DND-41 (cell line): ENCODE measurements around the gene GSC.

Source experiments
- ATAC-seq: fragments of 200-7000 bp; cut with Tn5 transposase; 3 replicates; pipeline ENCODE4 v1.9.1; 2021; ENCODE audit warnings: low read depth; ENCODE audit not compliant: insufficient read depth
- DNase-seq: peaks from one replicate; pipeline ENCODE4 v3.0.0-alpha.2; 2020
- H2AFZ ChIP-seq: 2 replicates; pipeline ENCODE4 v1.6.0; 2012; ENCODE audit warnings: low read depth, low read length
- H3K27ac ChIP-seq: 2 replicates; pipeline ENCODE4 v1.5.1; 2012; ENCODE audit warnings: low read length, inconsistent platforms
- H3K27me3 ChIP-seq: fragments of 200-600 bp; sonication (generic); 2 replicates; pipeline ENCODE4 v1.6.0; 2012; ENCODE audit warnings: low read length, mild to moderate bottlenecking, inconsistent platforms; ENCODE audit not compliant: insufficient read depth, poor library complexity
- H3K36me3 ChIP-seq: 2 replicates; pipeline ENCODE4 v1.5.1; 2012; ENCODE audit warnings: low read length, inconsistent platforms; ENCODE audit not compliant: insufficient read depth
- H3K4me1 ChIP-seq: 2 replicates; pipeline ENCODE4 v1.5.1; 2012; ENCODE audit warnings: mild to moderate bottlenecking, low read length; ENCODE audit not compliant: insufficient read depth
- H3K4me2 ChIP-seq: 2 replicates; pipeline ENCODE4 v1.6.0; 2012; ENCODE audit warnings: mild to moderate bottlenecking, moderate library complexity, low read length, inconsistent platforms; ENCODE audit not compliant: insufficient read depth
- H3K4me3 ChIP-seq, 2 experiments: fragments of 200-600 bp in 1 of 2; shearing (Covaris generic) in 1 of 2; 2 replicates each; pipeline ENCODE4 v1.5.1; 2012 to 2016; ENCODE audit warnings: inconsistent platforms in 2 of 2, low read length in 2 of 2, mild to moderate bottlenecking in 2 of 2, low read depth in 1 of 2, moderate library complexity in 1 of 2
- H3K79me2 ChIP-seq: 2 replicates; pipeline ENCODE4 v1.6.0; 2012; ENCODE audit warnings: low read length, inconsistent platforms; ENCODE audit not compliant: insufficient read depth
- H3K9ac ChIP-seq: 2 replicates; pipeline ENCODE4 v1.6.0; 2012; ENCODE audit warnings: low read depth, mild to moderate bottlenecking, inconsistent platforms, low read length, moderate library complexity
- H3K9me3 ChIP-seq: 2 replicates; pipeline ENCODE4 v1.5.1; 2012; ENCODE audit warnings: low read length, moderate library complexity, mild to moderate bottlenecking, inconsistent platforms; ENCODE audit not compliant: insufficient read depth, severe bottlenecking
- H4K20me1 ChIP-seq: 2 replicates; pipeline ENCODE4 v1.6.0; 2012; ENCODE audit warnings: low read length; ENCODE audit not compliant: insufficient read depth
- CTCF ChIP-seq: IDR thresholded peaks from 2 replicates; pipeline ENCODE4 v1.5.1; 2012; ENCODE audit warnings: borderline replicate concordance, low read length, moderate library complexity, mild to moderate bottlenecking; ENCODE audit not compliant: poor library complexity, severe bottlenecking; ENCODE audit errors: extremely low read depth
- EZH2 ChIP-seq: IDR thresholded peaks from 3 replicates; pipeline ENCODE4 v1.6.1; 2012; ENCODE audit warnings: borderline replicate concordance, low read depth, mild to moderate bottlenecking, moderate library complexity, low read length, inconsistent platforms; ENCODE audit not compliant: severe bottlenecking

GSC gene

GRCh38 chr14:94787092-94787491 lies 17.2 kb upstream of the GSC start:
- no peaks in the 10 kb centered on the region for H3K9me3 ChIP-seq
- H3K79me2 ChIP-seq: no peaks in the 10 kb centered on the region
- no peak overlapping the region for H3K4me3 ChIP-seq
- no peak overlapping the region for H3K27ac ChIP-seq
- H4K20me1 ChIP-seq: no peaks in the 10 kb centered on the region
- TF ChIP-seq EZH2: no peak
- TF ChIP-seq CTCF: no peak
- H2AFZ ChIP-seq: no peak overlapping the region
- ATAC-seq (no peak), DNase-seq (no peak)
- H3K9ac ChIP-seq: no peak overlapping the region
- H3K27me3 ChIP-seq: peaks cover 6% of the 10 kb centered on the region
- no peaks in the 10 kb centered on the region for H3K4me1 ChIP-seq
- no peaks in the 10 kb centered on the region for H3K36me3 ChIP-seq
- H3K4me2 ChIP-seq: no peak overlapping the region

- Histone ChIP-seq H2AFZ (no peak overlapping the region), H3K27me3 (no peaks in the 10 kb centered on the region), H3K79me2 (no peaks in the 10 kb centered on the region), H3K9me3 (no peaks in the 10 kb centered on the region), H3K36me3 (no peaks in the 10 kb centered on the region), H3K4me3 (no peak overlapping the region), H4K20me1 (no peaks in the 10 kb centered on the region), H3K27ac (no peak overlapping the region), H3K4me1 (no peaks in the 10 kb centered on the region), H3K9ac (no peak overlapping the region), H3K4me2 (no peak overlapping the region)
- DNase-seq: no peak
- TF ChIP-seq CTCF (no peak), EZH2 (no peak)
- ATAC-seq: no peak
These were observed 10.9 kb upstream of the GSC start for GRCh38 chr14:94780536-94781399.

GRCh38 chr14:94779713-94780112 lies 9.8 kb upstream of the GSC start:
- Histone ChIP-seq H3K9me3 (no peaks in the 10 kb centered on the region), H3K27ac (no peak overlapping the region), H2AFZ (no peak overlapping the region), H4K20me1 (no peaks in the 10 kb centered on the region), H3K36me3 (no peaks in the 10 kb centered on the region), H3K4me2 (no peak overlapping the region), H3K4me3 (no peak overlapping the region), H3K79me2 (no peaks in the 10 kb centered on the region), H3K4me1 (no peaks in the 10 kb centered on the region), H3K9ac (no peak overlapping the region), H3K27me3 (no peaks in the 10 kb centered on the region)
- DNase-seq: no peak
- no peak for TF ChIP-seq EZH2
- no peak for TF ChIP-seq CTCF
- no peak for ATAC-seq
